ENCODE measurements around the gene GRIP2. TPM values are rescaled to one million over a fixed set of nuclear protein-coding genes. Genes with fewer than 3 reads are reported as not detected.

The GRIP2 gene
- total RNA-seq, 1 experiment from 2014 or later = 0.27 TPM

- no peak for DNase-seq (ENCODE audit: extremely low read depth, low read depth)
These were observed 82.1 kb downstream of the GRIP2 start for GRCh38 chr3:14457999-14458398.

- no peak for DNase-seq (ENCODE audit: extremely low read depth, low read depth)
These were observed 82.7 kb downstream of the GRIP2 start for GRCh38 chr3:14457481-14457880.

- no peak for DNase-seq (ENCODE audit: extremely low read depth, low read depth)
These were observed 83.3 kb downstream of the GRIP2 start for GRCh38 chr3:14456794-14457193.

GRCh38 chr3:14455571-14456317, 84.4 kb downstream of the GRIP2 start:
- DNase-seq (ENCODE audit: extremely low read depth, low read depth) = no peak

GRCh38 chr3:14454639-14455310, 85.4 kb downstream of the GRIP2 start:
- no peak for DNase-seq (ENCODE audit: extremely low read depth, low read depth)

- DNase-seq (ENCODE audit: extremely low read depth, low read depth) = no peak
These were observed 86.1 kb downstream of the GRIP2 start for GRCh38 chr3:14453876-14454638.

- no peak for DNase-seq (ENCODE audit: extremely low read depth, low read depth)
These were observed 87.1 kb downstream of the GRIP2 start for GRCh38 chr3:14452740-14453710.

- DNase-seq (ENCODE audit: extremely low read depth, low read depth) = no peak
These were observed 88.0 kb downstream of the GRIP2 start for GRCh38 chr3:14451844-14452739.

- no peak for DNase-seq (ENCODE audit: extremely low read depth, low read depth)
These were observed 89.1 kb downstream of the GRIP2 start for GRCh38 chr3:14450922-14451606.

GRCh38 chr3:14450506-14450905, 89.6 kb downstream of the GRIP2 start:
- DNase-seq (ENCODE audit: extremely low read depth, low read depth) = no peak

- no peak for DNase-seq (ENCODE audit: extremely low read depth, low read depth)
These were observed 91.1 kb downstream of the GRIP2 start for GRCh38 chr3:14448756-14449727.

GRCh38 chr3:14448063-14448462, 92.1 kb downstream of the GRIP2 start:
- DNase-seq (ENCODE audit: extremely low read depth, low read depth) = no peak

- no peak for DNase-seq (ENCODE audit: extremely low read depth, low read depth)
These were observed 93.1 kb downstream of the GRIP2 start for GRCh38 chr3:14446988-14447570.

- no peak for DNase-seq (ENCODE audit: extremely low read depth, low read depth)
These were observed 94.4 kb downstream of the GRIP2 start for GRCh38 chr3:14445773-14446172.

GRCh38 chr3:14444380-14444779, 95.8 kb downstream of the GRIP2 start:
- no peak for DNase-seq (ENCODE audit: extremely low read depth, low read depth)

- DNase-seq (ENCODE audit: extremely low read depth, low read depth) = no peak
These were observed 98.2 kb downstream of the GRIP2 start for GRCh38 chr3:14441920-14442300.

GRCh38 chr3:14441240-14441919, 98.8 kb downstream of the GRIP2 start:
- DNase-seq (ENCODE audit: extremely low read depth, low read depth) = no peak
